ENCODE data around the gene TAGLN. TPM values are rescaled to one million over a fixed set of nuclear protein-coding genes. Genes with fewer than 3 reads are reported as not detected.

TAGLN gene
- total and polyA plus RNA-seq, 2 donors (not counting 1 experiment from before 2014, with no cell fraction given) = 17.9 to 51.8 TPM

GRCh38 chr11:117223741-117224689, 24.8 kb downstream of the TAGLN start:
- no peak overlapping the region for H2AFZ ChIP-seq (ENCODE audit: insufficient read depth, low read depth, low read length, poor library complexity, severe bottlenecking)
- no peak overlapping the region for H3K27ac ChIP-seq (ENCODE audit: low read length in 2 of 2)
- no peak overlapping the region for H3K4me3 ChIP-seq (ENCODE audit: control extremely low read depth in 1 of 5, extremely low read depth in 1 of 5, insufficient read depth in 1 of 5, low read depth in 2 of 5, low read length in 4 of 5)
- H4K20me1 ChIP-seq (ENCODE audit: control insufficient read depth, insufficient read depth, low read length, poor library complexity, severe bottlenecking) = peaks cover 22% of the 10 kb centered on the region
- peaks cover 8 to 95% of the 10 kb centered on the region in 2 experiments for H3K36me3 ChIP-seq (replicated peaks in 1 of 2; ENCODE audit: control extremely low read depth in 1 of 2, control insufficient read depth in 1 of 2, extremely low read depth in 1 of 2, insufficient read depth in 2 of 2, low read length in 1 of 2)
- no peak overlapping the region for H3K4me3 Mint-ChIP-seq
- peaks cover 66% of the 10 kb centered on the region for H3K79me2 ChIP-seq (ENCODE audit: control insufficient read depth, insufficient read depth, low read length)
- CTCF ChIA-PET = interaction anchor here (1.4 to 19.9 kb wide), 5 partner anchors 19 to 433 kb away, joined by 4 to 309 read pairs (median 31); partner anchors contain the start of genes APOA5 and SIDT2
- H3K27ac Mint-ChIP-seq = no peak overlapping the region
- ATAC-seq (ENCODE audit: low read depth) (no peak), DNase-seq (no peak)
- H3K27me3 Mint-ChIP-seq = no peaks in the 10 kb centered on the region
- 96% methylated on average over 15 of the region's 17 CpGs for WGBS (ENCODE audit: insufficient coverage)
- POLR2A ChIA-PET = no interaction called here
- intact Hi-C loops (cut with micrococcal nuclease) = no loop called here
- H3K27me3 ChIP-seq (replicated peaks in 1 of 4; ENCODE audit: control extremely low read depth in 1 of 4, control insufficient read depth in 3 of 4, insufficient read depth in 4 of 4, low read length in 3 of 4) = no peaks in the 10 kb centered on the region
- no peak overlapping the region for H3K9ac ChIP-seq (ENCODE audit: low read length)
- no peak overlapping the region for H3K4me2 ChIP-seq (replicated peaks; ENCODE audit: low read depth, low read length, poor library complexity, severe bottlenecking)
- H3K9me3 Mint-ChIP-seq (ENCODE audit: insufficient read depth) = no peaks in the 10 kb centered on the region
- peaks cover 15% of the 10 kb centered on the region for H3K4me1 Mint-ChIP-seq
- H3K9me3 ChIP-seq (ENCODE audit: control extremely low read depth in 1 of 3, control insufficient read depth in 2 of 3, insufficient read depth in 1 of 3, low read length in 2 of 3) = no peaks in the 10 kb centered on the region
- peaks cover 2 to 13% of the 10 kb centered on the region in 2 donors for H3K4me1 ChIP-seq (ENCODE audit: control insufficient read depth in 2 of 2, insufficient read depth in 2 of 2, low read length in 2 of 2)
- TF ChIP-seq EZH2 (IDR thresholded peaks at IDR 0.05; ENCODE audit: borderline replicate concordance, insufficient read depth, low read depth, low read length, poor library complexity, severe bottlenecking) = no peak
- TF ChIP-seq, protein P1, sequence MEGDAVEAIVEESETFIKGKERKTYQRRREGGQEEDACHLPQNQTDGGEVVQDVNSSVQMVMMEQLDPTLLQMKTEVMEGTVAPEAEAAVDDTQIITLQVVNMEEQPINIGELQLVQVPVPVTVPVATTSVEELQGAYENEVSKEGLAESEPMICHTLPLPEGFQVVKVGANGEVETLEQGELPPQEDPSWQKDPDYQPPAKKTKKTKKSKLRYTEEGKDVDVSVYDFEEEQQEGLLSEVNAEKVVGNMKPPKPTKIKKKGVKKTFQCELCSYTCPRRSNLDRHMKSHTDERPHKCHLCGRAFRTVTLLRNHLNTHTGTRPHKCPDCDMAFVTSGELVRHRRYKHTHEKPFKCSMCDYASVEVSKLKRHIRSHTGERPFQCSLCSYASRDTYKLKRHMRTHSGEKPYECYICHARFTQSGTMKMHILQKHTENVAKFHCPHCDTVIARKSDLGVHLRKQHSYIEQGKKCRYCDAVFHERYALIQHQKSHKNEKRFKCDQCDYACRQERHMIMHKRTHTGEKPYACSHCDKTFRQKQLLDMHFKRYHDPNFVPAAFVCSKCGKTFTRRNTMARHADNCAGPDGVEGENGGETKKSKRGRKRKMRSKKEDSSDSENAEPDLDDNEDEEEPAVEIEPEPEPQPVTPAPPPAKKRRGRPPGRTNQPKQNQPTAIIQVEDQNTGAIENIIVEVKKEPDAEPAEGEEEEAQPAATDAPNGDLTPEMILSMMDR (IDR thresholded peaks at IDR 0.05) = no peak

Measured in B cell (primary cell).